Stimulated activated CD4-positive, alpha-beta T cell treated with anti-CD3 and anti-CD28 coated beads, TNF-alpha, amount 100 ng/mL, for 48 hours (primary cell): ENCODE results near the gene TNNC1.

Experiments
- DNase-seq, 3 donors: peaks; one replicate each; pipeline ENCODE4 v3.0.0-alpha.2; 2020; ENCODE audit warnings: low read depth in 3 of 3

Gene TNNC1

GRCh38 chr3:52484680-52485461, 31.0 kb upstream of the TNNC1 start:
- DNase-seq, result no peak

GRCh38 chr3:52483577-52484381, 29.9 kb upstream of the TNNC1 start:
- DNase-seq, result no peak

GRCh38 chr3:52483081-52483480, 29.2 kb upstream of the TNNC1 start:
- DNase-seq, result no peak

- DNase-seq, result no peak
These were observed 28.1 kb upstream of the TNNC1 start for GRCh38 chr3:52481819-52482521.

- no peak for DNase-seq
These were observed 27.2 kb upstream of the TNNC1 start for GRCh38 chr3:52480768-52481715.

- no peak for DNase-seq
These were observed 26.2 kb upstream of the TNNC1 start for GRCh38 chr3:52479877-52480575.

GRCh38 chr3:52479037-52479876, 25.4 kb upstream of the TNNC1 start:
- DNase-seq, result no peak

- no peak for DNase-seq
These were observed 23.9 kb upstream of the TNNC1 start for GRCh38 chr3:52477796-52478095.

GRCh38 chr3:52477076-52477795, 23.4 kb upstream of the TNNC1 start:
- DNase-seq, result no peak

GRCh38 chr3:52473026-52473425, 19.2 kb upstream of the TNNC1 start:
- no peak for DNase-seq

GRCh38 chr3:52472239-52473000, 18.6 kb upstream of the TNNC1 start:
- DNase-seq, result no peak

- DNase-seq, result no peak
These were observed 17.8 kb upstream of the TNNC1 start for GRCh38 chr3:52471371-52472238.

GRCh38 chr3:52470920-52471319, 17.1 kb upstream of the TNNC1 start:
- DNase-seq, result no peak

GRCh38 chr3:52469001-52469400, 15.2 kb upstream of the TNNC1 start:
- DNase-seq, result no peak

- no peak for DNase-seq
These were observed 14.5 kb upstream of the TNNC1 start for GRCh38 chr3:52468336-52468735.

GRCh38 chr3:52463416-52463815, 9.6 kb upstream of the TNNC1 start:
- no peak for DNase-seq

- DNase-seq, result no peak
These were observed 8.0 kb upstream of the TNNC1 start for GRCh38 chr3:52461874-52462273.
